AG09309 (cell line): Measurements from ENCODE around the gene CGNL1.

Experiments
- DNase-seq: peaks from one replicate; pipeline ENCODE4 v3.0.0-alpha.2; 2010; ENCODE audit warnings: low read depth
- H3K4me3 ChIP-seq: 2 replicates; pipeline ENCODE4 v1.5.1; 2011; ENCODE audit warnings: mild to moderate bottlenecking, low read depth, low read length, moderate library complexity; ENCODE audit not compliant: control insufficient read depth
- CTCF ChIP-seq: IDR thresholded peaks from 2 replicates; pipeline ENCODE4 v1.5.1; 2011; ENCODE audit warnings: mild to moderate bottlenecking, low read depth, low read length, inconsistent platforms; ENCODE audit not compliant: insufficient read depth, control insufficient read depth; ENCODE audit errors: missing control alignments

Gene CGNL1

GRCh38 chr15:57506422-57506821, 130.1 kb downstream of the CGNL1 start:
- no peak overlapping the region for H3K4me3 ChIP-seq
- DNase-seq = no peak
- TF ChIP-seq CTCF = no peak

GRCh38 chr15:57507111-57507510, 130.8 kb downstream of the CGNL1 start:
- no peak for TF ChIP-seq CTCF
- DNase-seq = no peak
- no peak overlapping the region for H3K4me3 ChIP-seq

- no peak for DNase-seq
These were observed 132.8 kb downstream of the CGNL1 start for GRCh38 chr15:57509126-57509525.

GRCh38 chr15:57509965-57510364, 133.7 kb downstream of the CGNL1 start:
- DNase-seq = no peak
- no peak overlapping the region for H3K4me3 ChIP-seq
- no peak for TF ChIP-seq CTCF

More at GRCh38 chr15:57509126-57509525, 132.8 kb downstream of the CGNL1 start:
- H3K4me3 ChIP-seq = no peak overlapping the region
- TF ChIP-seq CTCF = no peak

GRCh38 chr15:57510647-57511046, 134.3 kb downstream of the CGNL1 start:
- H3K4me3 ChIP-seq = no peak overlapping the region
- no peak for TF ChIP-seq CTCF
- DNase-seq = peak; percentile 18

GRCh38 chr15:57516327-57517029, 140.2 kb downstream of the CGNL1 start:
- no peak for DNase-seq
- no peak overlapping the region for H3K4me3 ChIP-seq
- no peak for TF ChIP-seq CTCF
